Measurements from ENCODE around the gene RSPH10B2. TPM values are rescaled to one million over a fixed set of nuclear protein-coding genes. Genes with fewer than 3 reads are reported as not detected.
"Not testable (repeated sequence)": the region's sequence is repeated elsewhere in the genome, so short reads cannot be mapped to it uniquely, and the experiment has no call there.

Gene RSPH10B2
- total RNA-seq, 1 experiment from 2014 or later, result 0.33 TPM

DNA sequence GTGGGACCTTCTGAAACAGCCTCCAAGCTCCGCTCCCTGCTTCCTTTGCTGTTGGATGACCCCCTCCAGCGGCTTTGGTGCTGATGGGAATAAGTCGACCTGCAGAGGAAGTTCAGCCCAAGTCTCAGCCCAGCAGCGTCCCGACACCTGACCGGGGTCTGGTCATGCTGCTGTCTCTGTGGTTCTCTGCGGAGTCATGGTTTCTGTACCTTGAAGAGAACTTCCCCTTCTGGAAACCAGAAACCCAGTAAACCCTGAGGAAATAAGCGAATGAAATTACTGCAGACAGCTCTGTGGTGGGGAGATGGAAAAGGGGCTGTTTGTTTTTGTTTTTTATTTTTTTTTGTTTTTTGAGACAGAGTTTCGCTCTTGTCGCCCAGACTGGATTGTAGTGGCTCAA, 28.9 kb upstream of the RSPH10B2 start:
- H3K18ac ChIP-seq (ENCODE audit: insufficient read length, low read depth, low read length), result no peak overlapping the region
- no peak overlapping the region for H2AK5ac ChIP-seq (ENCODE audit: insufficient read length, low read length)

GRCh38 chr7:6726341-6726740, 27.6 kb upstream of the RSPH10B2 start:
- not testable (repeated sequence) for H3K56ac ChIP-seq (ENCODE audit: insufficient read length, low read depth, low read length); H2BK15ac ChIP-seq (ENCODE audit: low read depth, low read length); H4K20me1 ChIP-seq (ENCODE audit: control insufficient read depth, insufficient read depth, insufficient read length); H3K4ac ChIP-seq (ENCODE audit: low read depth, low read length); H3K79me1 ChIP-seq (ENCODE audit: insufficient read depth, low read depth, low read length, poor library complexity, severe bottlenecking); DNase-seq; H2AFZ ChIP-seq (ENCODE audit: low read length); H2BK120ac ChIP-seq (ENCODE audit: low read depth, low read length, poor library complexity, severe bottlenecking); H2BK20ac ChIP-seq (ENCODE audit: low read depth, low read length, poor library complexity, severe bottlenecking); H3K9ac ChIP-seq (ENCODE audit: extremely low read depth, insufficient read length, low read length); H3K79me2 ChIP-seq (ENCODE audit: insufficient read depth, low read length); H3K4me1 ChIP-seq (ENCODE audit: insufficient read depth, low read length); H3K9me3 ChIP-seq (ENCODE audit: control insufficient read depth, low read depth, low read length); H4K91ac ChIP-seq (ENCODE audit: insufficient read length, low read depth, low read length); H3K4me3 Mint-ChIP-seq; H3K4me2 ChIP-seq (ENCODE audit: insufficient read depth, insufficient read length, low read length); H4K8ac ChIP-seq (replicated peaks; ENCODE audit: insufficient read length, low read depth, low read length); H3K14ac ChIP-seq (ENCODE audit: insufficient read depth, low read length); H2AK5ac ChIP-seq (ENCODE audit: insufficient read length, low read length); H3K36me3 Mint-ChIP-seq (ENCODE audit: insufficient read depth in 1 of 3, low read depth in 3 of 3); H4K5ac ChIP-seq (ENCODE audit: insufficient read length, low read depth, low read length); H3K23me2 ChIP-seq (ENCODE audit: insufficient read length, low read depth, low read length, poor library complexity, severe bottlenecking); H3K23ac ChIP-seq (ENCODE audit: insufficient read length, low read depth, low read length); H3T11ph ChIP-seq (ENCODE audit: low read length); H3K27me3 ChIP-seq (ENCODE audit: insufficient read depth, low read length); H3K27ac ChIP-seq (ENCODE audit: insufficient read length, low read depth, low read length); H2BK12ac ChIP-seq (ENCODE audit: insufficient read length, low read depth, low read length); H3K9me3 Mint-ChIP-seq; H3K18ac ChIP-seq (ENCODE audit: insufficient read length, low read depth, low read length); H2BK5ac ChIP-seq (ENCODE audit: insufficient read length, low read length)
- WGBS (ENCODE audit: extremely low coverage, insufficient read length, low lambda C conversion rate), result no CpG with 5 or more reads among the region's 5 CpGs
- H3K27ac Mint-ChIP-seq, result peak overlapping the region in 1 of 3 experiments; percentile 65; a peak in 1 of 7 replicates
- peaks cover 7 to 24% of the 10 kb centered on the region in 2 experiments for H3K4me1 Mint-ChIP-seq
- H3K27me3 Mint-ChIP-seq (ENCODE audit: low read depth), result peaks cover 36% of the 10 kb centered on the region

More for the DNA sequence above, 28.9 kb upstream of the RSPH10B2 start:
- H3K79me2 ChIP-seq (ENCODE audit: insufficient read depth, low read length), result no peaks in the 10 kb centered on the region
- no peak overlapping the region for H2BK5ac ChIP-seq (ENCODE audit: insufficient read length, low read length)
- no peak for DNase-seq
- Mint-ChIP-seq H3K9me3 (no peaks in the 10 kb centered on the region; a peak in 1 of 5 replicates), H3K36me3 (ENCODE audit: insufficient read depth in 1 of 3, low read depth in 3 of 3) (peaks cover 0 to 2% (median 0%) of the 10 kb centered on the region in 3 experiments; a peak in 2 of 7 replicates), H3K27ac (no peak overlapping the region), H3K4me1 (peaks cover 14 to 23% of the 10 kb centered on the region in 2 experiments), H3K27me3 (ENCODE audit: low read depth) (peaks cover 43% of the 10 kb centered on the region), H3K4me3 (no peak overlapping the region)
- H4K91ac ChIP-seq (ENCODE audit: insufficient read length, low read depth, low read length), result no peak overlapping the region
- H3K14ac ChIP-seq (ENCODE audit: insufficient read depth, low read length), result no peak overlapping the region
- WGBS (ENCODE audit: extremely low coverage, insufficient read length, low lambda C conversion rate), result no CpG with 5 or more reads among the region's 10 CpGs
- no peaks in the 10 kb centered on the region for H3K9me3 ChIP-seq (ENCODE audit: control insufficient read depth, low read depth, low read length)
- H2BK120ac ChIP-seq (ENCODE audit: low read depth, low read length, poor library complexity, severe bottlenecking), result no peak overlapping the region
- H3K4me1 ChIP-seq (ENCODE audit: insufficient read depth, low read length), result no peaks in the 10 kb centered on the region
- H3K4ac ChIP-seq (ENCODE audit: low read depth, low read length), result no peak overlapping the region
- no peaks in the 10 kb centered on the region for H3K27me3 ChIP-seq (ENCODE audit: insufficient read depth, low read length)
- no peak overlapping the region for H4K5ac ChIP-seq (ENCODE audit: insufficient read length, low read depth, low read length)
- no peak for TF ChIP-seq CTCF (conservative IDR thresholded peaks at IDR 0.05)
- H2BK12ac ChIP-seq (ENCODE audit: insufficient read length, low read depth, low read length), result no peak overlapping the region
- H3K79me1 ChIP-seq (ENCODE audit: insufficient read depth, low read depth, low read length, poor library complexity, severe bottlenecking), result no peaks in the 10 kb centered on the region
- H3K23ac ChIP-seq (ENCODE audit: insufficient read length, low read depth, low read length), result no peak overlapping the region
- no peak overlapping the region for H2AFZ ChIP-seq (ENCODE audit: low read length)
- H3K56ac ChIP-seq (ENCODE audit: insufficient read length, low read depth, low read length), result no peak overlapping the region
- no peak overlapping the region for H2BK15ac ChIP-seq (ENCODE audit: low read depth, low read length)
- no peak overlapping the region for H4K8ac ChIP-seq (replicated peaks; ENCODE audit: insufficient read length, low read depth, low read length)
- no peaks in the 10 kb centered on the region for H3K23me2 ChIP-seq (ENCODE audit: insufficient read length, low read depth, low read length, poor library complexity, severe bottlenecking)
- H3K9ac ChIP-seq (ENCODE audit: extremely low read depth, insufficient read length, low read length), result no peak overlapping the region
- H3K27ac ChIP-seq (ENCODE audit: insufficient read length, low read depth, low read length), result no peak overlapping the region
- no peak overlapping the region for H2BK20ac ChIP-seq (ENCODE audit: low read depth, low read length, poor library complexity, severe bottlenecking)
- no peaks in the 10 kb centered on the region for H4K20me1 ChIP-seq (ENCODE audit: control insufficient read depth, insufficient read depth, insufficient read length)
- H3T11ph ChIP-seq (ENCODE audit: low read length), result no peak overlapping the region
- no peak overlapping the region for H3K4me2 ChIP-seq (ENCODE audit: insufficient read depth, insufficient read length, low read length)

All from H9 (cell line).